ENCODE results near the gene FAM43B.

Gene FAM43B

DNA sequence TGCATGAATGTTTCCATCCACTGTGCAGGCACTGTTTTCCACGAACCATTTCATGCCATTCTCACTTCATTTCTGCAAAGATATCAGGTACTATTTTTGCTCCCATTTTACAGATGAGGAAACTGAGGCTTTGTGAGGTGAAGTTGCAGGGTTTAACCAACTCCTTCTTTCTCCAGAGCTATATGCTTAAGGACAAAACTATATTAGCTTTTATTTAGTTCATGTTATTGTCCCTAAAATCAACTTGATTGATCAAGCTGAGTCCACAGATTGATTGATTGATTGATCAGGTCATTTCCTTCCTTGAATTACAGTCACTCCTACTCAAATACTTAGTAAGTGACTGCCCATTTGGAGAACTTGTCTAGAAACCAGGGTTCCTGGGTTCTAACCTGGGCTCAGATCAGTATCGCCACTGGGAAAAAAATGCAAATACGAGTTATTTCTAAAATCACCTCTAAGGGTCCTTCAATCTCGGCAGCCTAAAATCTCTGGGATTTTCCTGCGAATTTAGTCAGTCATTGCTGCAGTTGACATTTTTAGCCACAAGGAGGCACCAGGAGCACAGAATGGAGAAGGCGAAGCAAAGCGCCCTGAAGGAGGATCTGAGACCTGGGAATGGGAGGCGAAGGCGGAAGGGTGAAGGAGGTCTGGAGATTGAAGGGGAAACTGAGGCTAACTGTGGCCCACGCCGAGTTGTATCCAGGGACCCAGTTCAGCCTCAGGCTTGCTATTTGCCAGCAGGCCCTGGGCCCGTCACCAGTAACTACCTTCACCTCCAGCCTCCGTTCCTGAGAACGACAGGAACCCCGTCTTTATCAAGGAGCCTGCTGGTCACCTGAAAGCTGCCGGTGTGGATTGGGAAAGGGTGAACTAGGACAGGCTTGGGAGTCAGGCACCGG, 30.2 kb upstream of the FAM43B start:
- TF ChIP-seq, protein P1, sequence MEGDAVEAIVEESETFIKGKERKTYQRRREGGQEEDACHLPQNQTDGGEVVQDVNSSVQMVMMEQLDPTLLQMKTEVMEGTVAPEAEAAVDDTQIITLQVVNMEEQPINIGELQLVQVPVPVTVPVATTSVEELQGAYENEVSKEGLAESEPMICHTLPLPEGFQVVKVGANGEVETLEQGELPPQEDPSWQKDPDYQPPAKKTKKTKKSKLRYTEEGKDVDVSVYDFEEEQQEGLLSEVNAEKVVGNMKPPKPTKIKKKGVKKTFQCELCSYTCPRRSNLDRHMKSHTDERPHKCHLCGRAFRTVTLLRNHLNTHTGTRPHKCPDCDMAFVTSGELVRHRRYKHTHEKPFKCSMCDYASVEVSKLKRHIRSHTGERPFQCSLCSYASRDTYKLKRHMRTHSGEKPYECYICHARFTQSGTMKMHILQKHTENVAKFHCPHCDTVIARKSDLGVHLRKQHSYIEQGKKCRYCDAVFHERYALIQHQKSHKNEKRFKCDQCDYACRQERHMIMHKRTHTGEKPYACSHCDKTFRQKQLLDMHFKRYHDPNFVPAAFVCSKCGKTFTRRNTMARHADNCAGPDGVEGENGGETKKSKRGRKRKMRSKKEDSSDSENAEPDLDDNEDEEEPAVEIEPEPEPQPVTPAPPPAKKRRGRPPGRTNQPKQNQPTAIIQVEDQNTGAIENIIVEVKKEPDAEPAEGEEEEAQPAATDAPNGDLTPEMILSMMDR (IDR thresholded peaks at IDR 0.05; ENCODE audit: extremely low read depth, insufficient read depth, missing control alignments), result peak; percentile 92
- in situ Hi-C loops (cut with MboI; ENCODE audit: low pct_unique_long_range_greater_than_20kb, low sequenced_read_pairs, unreplicated experiment), result no loop called here
- DNase-seq (ENCODE audit: low spot score), result peak; percentile 54

DNA sequence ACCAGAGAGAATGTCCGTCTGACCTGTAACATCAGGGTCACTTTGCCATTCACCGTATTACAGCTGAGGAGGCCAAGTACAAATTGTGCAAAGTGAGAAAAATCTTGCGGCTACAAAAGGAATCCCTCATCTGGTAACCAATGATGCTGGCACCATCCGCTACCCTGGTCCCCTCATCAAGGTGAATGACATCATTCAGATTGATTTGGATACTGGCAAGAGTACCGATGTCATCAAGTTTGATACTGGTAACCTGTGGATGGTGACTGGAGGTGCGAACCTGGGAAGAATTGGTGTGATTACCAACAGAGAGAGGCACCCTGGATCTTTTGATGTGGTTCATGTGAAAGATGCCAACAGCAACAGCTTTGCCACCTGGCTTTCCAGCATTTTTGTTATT, 26.1 kb upstream of the FAM43B start:
- TF ChIP-seq, protein P1 (IDR thresholded peaks at IDR 0.05; ENCODE audit: extremely low read depth, insufficient read depth, missing control alignments), result no peak
- no peak for DNase-seq (ENCODE audit: low spot score)
- in situ Hi-C loops (cut with MboI; ENCODE audit: low pct_unique_long_range_greater_than_20kb, low sequenced_read_pairs, unreplicated experiment), result loop anchor here (25.0 kb wide), 1 partner anchor 111 kb away; the partner anchor contains the start of gene PINK1

DNA sequence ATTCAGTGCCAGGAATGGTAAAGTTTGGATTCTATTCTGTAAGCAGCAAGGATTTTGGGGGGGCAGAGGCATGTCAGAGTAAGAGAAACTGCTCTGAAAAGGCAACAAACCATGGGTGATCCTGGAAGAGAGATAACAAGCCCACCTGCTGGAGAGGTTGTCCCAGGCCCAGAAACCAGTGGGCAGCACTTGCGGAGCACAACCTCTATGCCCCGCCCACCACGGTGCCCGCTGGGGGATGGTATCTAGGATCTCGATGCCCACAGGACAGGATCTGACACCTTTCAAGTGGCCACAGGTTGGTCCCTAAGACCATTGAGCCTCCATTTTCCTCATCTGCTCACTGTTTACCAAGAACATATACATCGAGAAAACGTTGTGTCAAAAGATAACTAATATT, 24.2 kb upstream of the FAM43B start:
- in situ Hi-C loops (cut with MboI; ENCODE audit: low pct_unique_long_range_greater_than_20kb, low sequenced_read_pairs, unreplicated experiment), result loop anchor here (25.0 kb wide), 1 partner anchor 109 kb away; the partner anchor contains the start of gene PINK1
- TF ChIP-seq, protein P1 (IDR thresholded peaks at IDR 0.05; ENCODE audit: extremely low read depth, insufficient read depth, missing control alignments), result no peak
- DNase-seq (ENCODE audit: low spot score), result no peak

DNA sequence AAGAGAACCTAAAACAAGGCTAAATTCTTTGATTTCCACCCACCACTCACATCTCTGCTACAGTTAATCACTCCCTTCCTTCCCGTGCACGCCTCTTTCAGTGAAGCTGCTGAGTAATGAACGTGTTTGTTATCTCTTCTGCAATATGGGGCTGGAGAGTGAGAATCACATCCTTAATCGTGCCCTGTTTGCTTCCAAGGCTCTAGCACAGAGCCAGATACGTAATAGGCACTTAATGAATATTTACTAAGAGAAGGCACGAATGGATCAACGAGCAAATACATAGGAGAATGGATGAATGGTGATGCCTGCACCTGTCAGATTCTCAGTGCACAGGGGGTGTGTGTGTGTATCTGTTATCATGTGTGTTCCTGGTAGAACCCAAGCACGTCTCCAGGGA, 22.1 kb upstream of the FAM43B start:
- in situ Hi-C loops (cut with MboI; ENCODE audit: low pct_unique_long_range_greater_than_20kb, low sequenced_read_pairs, unreplicated experiment), result loop anchor here (25.0 kb wide), 1 partner anchor 107 kb away; the partner anchor contains the start of gene PINK1
- DNase-seq (ENCODE audit: low spot score), result no peak
- TF ChIP-seq, protein P1 (IDR thresholded peaks at IDR 0.05; ENCODE audit: extremely low read depth, insufficient read depth, missing control alignments), result no peak

DNA sequence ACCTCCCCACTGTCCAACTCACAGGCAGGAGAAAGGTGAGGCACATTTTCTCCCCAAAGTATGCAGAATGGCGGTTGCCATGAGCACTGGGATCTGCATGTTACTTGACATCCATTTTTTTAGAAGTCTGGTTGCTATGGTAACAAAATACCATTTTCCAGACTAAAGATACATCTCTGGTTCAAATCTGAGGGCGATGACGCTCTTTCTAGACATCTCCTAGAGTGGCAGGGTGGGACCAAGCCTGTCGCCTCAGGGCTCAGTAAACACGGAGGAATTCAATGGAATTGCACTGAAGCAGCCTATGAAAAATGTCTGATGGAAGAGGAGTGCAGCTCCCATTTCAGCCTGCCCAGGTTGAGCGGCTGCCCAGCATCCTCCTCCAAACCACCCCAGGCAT, 21.5 kb upstream of the FAM43B start:
- in situ Hi-C loops (cut with MboI; ENCODE audit: low pct_unique_long_range_greater_than_20kb, low sequenced_read_pairs, unreplicated experiment), result loop anchor here (25.0 kb wide), 1 partner anchor 106 kb away; the partner anchor contains the start of gene PINK1
- DNase-seq (ENCODE audit: low spot score), result no peak
- TF ChIP-seq, protein P1 (IDR thresholded peaks at IDR 0.05; ENCODE audit: extremely low read depth, insufficient read depth, missing control alignments), result no peak

DNA sequence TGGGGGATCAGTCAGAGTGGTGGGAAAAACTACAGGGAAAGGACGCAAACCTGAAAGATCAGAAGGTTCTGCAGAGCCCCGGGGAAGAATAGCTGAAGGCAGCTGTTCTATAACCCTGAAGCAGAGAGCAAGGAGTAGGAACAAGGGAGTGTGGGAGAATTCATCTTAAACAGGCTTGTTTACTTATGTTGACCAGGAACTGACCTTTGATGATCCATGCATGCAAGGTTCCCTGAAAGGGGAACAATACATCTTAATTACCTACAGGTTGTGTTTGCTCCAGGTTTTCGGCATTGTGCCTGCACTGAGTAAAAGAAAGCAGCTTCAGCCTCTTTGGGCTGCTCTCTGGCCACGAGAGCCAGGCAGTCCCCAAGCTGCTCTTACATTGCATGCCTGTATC, 18.7 kb upstream of the FAM43B start:
- TF ChIP-seq, protein P1 (IDR thresholded peaks at IDR 0.05; ENCODE audit: extremely low read depth, insufficient read depth, missing control alignments), result no peak
- in situ Hi-C loops (cut with MboI; ENCODE audit: low pct_unique_long_range_greater_than_20kb, low sequenced_read_pairs, unreplicated experiment), result loop anchor here (25.0 kb wide), 1 partner anchor 104 kb away; the partner anchor contains the start of gene PINK1
- DNase-seq (ENCODE audit: low spot score), result no peak

Data from GM13977 (cell line).